Central memory CD8-positive, alpha-beta T cell (primary cell): ENCODE data around the gene FAM53B.

Experiments used
- ATAC-seq: fragments of 150-1000 bp; cut with Tn5 transposase; replicated peaks from 2 replicates; pipeline ENCODE4 v1.10.0; 2022; ENCODE audit warnings: mild to moderate bottlenecking, moderate FRiP score, moderate number of reproducible peaks; ENCODE audit not compliant: poor library complexity, severe bottlenecking; ENCODE audit errors: extremely low read depth
- DNase-seq, 2 donors: peaks; one replicate each; pipeline ENCODE4 v3.0.0; 2021; ENCODE audit warnings: low spot score in 2 of 2
- H3K27ac Mint-ChIP-seq: one replicate; pipeline ENCODE4 v1.8.0; 2022; ENCODE audit warnings: low read depth, mild to moderate bottlenecking, moderate library complexity, mixed read lengths
- H3K27me3 Mint-ChIP-seq: one replicate; pipeline ENCODE4 v1.8.0; 2022; ENCODE audit warnings: mixed read lengths
- H3K36me3 Mint-ChIP-seq: one replicate; pipeline ENCODE4 v1.8.0; 2022; ENCODE audit warnings: mild to moderate bottlenecking, moderate library complexity, mixed read lengths; ENCODE audit not compliant: insufficient read depth
- H3K4me1 Mint-ChIP-seq: one replicate; pipeline ENCODE4 v1.8.0; 2022; ENCODE audit warnings: mixed read lengths
- H3K4me3 Mint-ChIP-seq: one replicate; pipeline ENCODE4 v1.8.0; 2022; ENCODE audit warnings: mild to moderate bottlenecking, moderate library complexity, mixed read lengths
- H3K9me3 Mint-ChIP-seq: one replicate; pipeline ENCODE4 v1.8.0; 2022; ENCODE audit warnings: mixed read lengths

The FAM53B gene

DNA sequence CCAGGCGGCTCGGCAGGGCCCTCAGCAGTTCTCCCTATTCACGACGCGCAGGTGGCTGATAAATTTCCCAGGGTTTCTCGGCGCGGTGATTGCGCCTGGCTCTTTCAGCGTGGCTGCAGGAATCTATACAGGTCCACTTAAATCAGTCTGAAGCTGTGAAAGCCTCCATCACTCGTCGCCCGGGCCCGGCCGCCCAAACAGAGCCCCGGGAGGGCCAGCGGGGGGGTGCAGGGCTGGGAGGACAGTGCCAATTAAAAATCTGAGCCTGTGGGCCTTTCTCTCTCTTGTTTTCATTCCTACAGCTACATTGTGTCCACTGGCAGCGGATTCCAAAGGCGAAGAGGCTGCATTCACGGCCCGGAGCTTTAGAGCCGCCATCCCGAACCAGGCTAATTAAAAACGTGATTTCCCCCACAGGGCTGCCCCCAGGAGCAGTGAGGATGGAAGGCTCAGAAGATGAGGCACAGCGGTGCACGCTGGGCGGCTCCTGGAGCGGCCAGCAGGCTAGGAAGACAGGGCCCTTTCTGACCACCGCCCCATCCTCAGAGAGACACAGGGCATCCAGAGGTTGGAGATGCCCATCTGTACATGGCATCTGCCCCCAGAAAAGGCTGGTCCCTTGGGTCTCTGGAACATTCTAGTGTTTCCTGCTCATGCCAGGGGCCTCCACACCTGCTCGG, 100.7 kb downstream of the FAM53B start:
- no peaks in the 10 kb centered on the region for H3K9me3 Mint-ChIP-seq
- H3K27me3 Mint-ChIP-seq = no peaks in the 10 kb centered on the region
- H3K4me3 Mint-ChIP-seq = no peak overlapping the region
- DNase-seq (no peak), ATAC-seq (no peak)
- peaks cover 33% of the 10 kb centered on the region for H3K36me3 Mint-ChIP-seq
- peaks cover 90% of the 10 kb centered on the region for H3K4me1 Mint-ChIP-seq
- H3K27ac Mint-ChIP-seq = peak overlapping the region; percentile 99

DNA sequence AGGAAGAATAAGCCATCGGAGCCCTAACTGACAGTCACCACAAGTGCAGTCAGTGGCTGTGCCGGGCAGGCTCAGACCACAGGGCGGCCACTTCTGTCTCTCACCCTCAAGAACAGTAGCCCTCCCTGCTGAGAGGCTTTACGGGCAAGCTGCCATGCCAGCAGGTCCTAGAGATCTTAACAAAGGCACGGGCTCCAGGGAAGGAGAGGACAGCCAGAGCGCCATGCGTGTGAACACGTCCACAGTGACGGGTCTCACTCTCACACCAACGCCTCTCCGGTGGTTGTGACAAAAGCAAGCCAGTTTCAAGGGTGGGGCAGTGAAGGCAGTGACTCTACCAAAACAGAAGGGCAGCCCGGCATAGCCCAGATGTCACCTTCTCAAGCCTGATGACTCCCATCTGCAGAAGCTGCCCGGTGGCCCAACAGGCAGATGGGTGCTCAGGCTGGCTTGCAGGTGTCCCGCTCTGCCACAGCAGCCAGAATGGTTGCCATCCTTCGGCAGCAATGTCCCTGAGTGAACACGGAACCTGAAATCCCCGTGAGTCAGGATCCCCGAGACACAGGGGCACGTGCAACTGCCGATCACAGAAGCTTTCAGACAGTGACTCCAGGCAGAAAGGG, 102.0 kb downstream of the FAM53B start:
- H3K4me3 Mint-ChIP-seq = peak overlapping the region; percentile 66
- no peak for DNase-seq
- H3K27me3 Mint-ChIP-seq = no peaks in the 10 kb centered on the region
- no peaks in the 10 kb centered on the region for H3K9me3 Mint-ChIP-seq
- peaks cover 27% of the 10 kb centered on the region for H3K36me3 Mint-ChIP-seq
- peaks cover 85% of the 10 kb centered on the region for H3K4me1 Mint-ChIP-seq
- ATAC-seq = peak; percentile 3
- H3K27ac Mint-ChIP-seq = peak overlapping the region; percentile 99

DNA sequence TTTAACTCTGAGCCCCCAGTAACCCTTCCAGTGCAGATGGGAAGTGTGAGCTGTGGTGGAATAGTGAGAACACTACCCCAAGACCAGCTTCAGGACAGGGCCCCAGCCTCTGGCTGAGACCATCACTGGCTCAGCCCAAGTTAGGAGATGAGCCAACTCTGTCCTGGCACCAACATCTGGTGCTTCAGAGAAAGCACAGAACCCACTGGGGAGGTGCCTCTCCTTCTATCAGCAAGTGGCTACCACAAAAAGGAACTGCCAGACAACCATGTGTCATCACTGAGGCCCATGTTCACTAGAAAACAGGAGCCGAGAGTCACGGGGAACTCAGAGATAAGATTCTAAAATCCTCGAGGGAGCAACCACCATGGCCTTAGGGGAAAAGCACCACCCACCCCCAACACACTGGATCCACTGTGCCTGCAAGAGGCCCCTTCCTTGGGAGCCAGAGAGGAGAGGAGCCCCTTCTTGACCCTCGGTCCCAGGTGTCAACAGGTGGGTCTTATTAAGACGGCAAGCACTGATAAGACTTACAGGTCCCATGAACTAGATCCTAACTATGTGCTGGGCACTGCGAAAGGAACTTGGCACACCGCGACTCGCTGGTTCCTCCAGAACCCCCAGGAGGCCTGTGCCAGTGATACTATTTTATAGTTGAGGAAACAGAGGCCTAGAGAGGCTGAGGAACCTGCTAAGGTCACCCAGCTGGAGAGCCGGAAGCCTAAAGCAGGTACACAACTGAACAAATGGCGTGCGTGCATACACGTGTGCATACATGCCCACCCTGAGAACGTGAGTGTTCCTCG, 102.7 kb downstream of the FAM53B start:
- peak overlapping the region; percentile 99 for H3K27ac Mint-ChIP-seq
- no peaks in the 10 kb centered on the region for H3K9me3 Mint-ChIP-seq

DNA sequence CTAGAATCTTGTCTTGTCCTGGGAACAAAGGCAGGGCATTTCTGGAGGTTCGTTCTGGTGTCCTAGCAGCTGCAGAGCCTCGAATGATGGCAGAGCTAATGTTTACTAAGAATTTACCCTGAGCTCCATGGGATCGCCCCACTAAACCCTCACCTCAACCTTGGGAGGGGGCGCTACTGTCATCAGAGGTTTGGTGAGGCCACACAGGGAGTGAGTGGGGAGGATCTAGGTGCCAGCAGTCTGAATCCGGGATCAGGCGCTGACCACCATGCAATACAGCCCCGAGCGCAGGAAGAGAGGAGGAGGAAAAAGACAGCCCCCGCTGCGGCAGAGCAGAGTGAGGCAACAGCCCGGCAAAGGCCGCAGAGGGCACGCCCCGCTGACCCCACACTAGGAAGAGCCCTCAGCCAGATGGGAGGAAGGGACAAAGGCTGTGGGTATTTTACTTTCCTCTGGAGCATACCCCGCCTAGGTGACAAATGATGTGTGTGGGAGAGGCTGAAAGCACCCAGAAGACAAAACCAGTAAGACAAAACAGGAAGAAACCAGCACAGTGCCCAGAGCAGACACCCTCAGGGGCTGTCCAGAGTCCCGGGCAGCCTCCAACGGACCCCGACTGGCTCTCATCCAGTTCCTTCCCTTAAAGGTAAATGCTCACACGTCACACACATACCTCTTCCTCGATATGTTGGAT, 103.5 kb downstream of the FAM53B start:
- H3K9me3 Mint-ChIP-seq = no peaks in the 10 kb centered on the region
- peaks cover 31% of the 10 kb centered on the region for H3K36me3 Mint-ChIP-seq
- peak overlapping the region; percentile 99 for H3K27ac Mint-ChIP-seq
- H3K4me3 Mint-ChIP-seq = peak overlapping the region; percentile 66
- H3K4me1 Mint-ChIP-seq = peaks cover 85% of the 10 kb centered on the region
- H3K27me3 Mint-ChIP-seq = no peaks in the 10 kb centered on the region
- ATAC-seq = peak; percentile 43
- DNase-seq = no peak

More for the DNA sequence above, 102.7 kb downstream of the FAM53B start:
- Mint-ChIP-seq H3K4me3 (peak overlapping the region; percentile 66), H3K4me1 (peaks cover 85% of the 10 kb centered on the region), H3K27me3 (no peaks in the 10 kb centered on the region), H3K36me3 (peaks cover 31% of the 10 kb centered on the region)
- ATAC-seq = peak; percentile 87
- peak; percentile 39 to 65 for DNase-seq

DNA sequence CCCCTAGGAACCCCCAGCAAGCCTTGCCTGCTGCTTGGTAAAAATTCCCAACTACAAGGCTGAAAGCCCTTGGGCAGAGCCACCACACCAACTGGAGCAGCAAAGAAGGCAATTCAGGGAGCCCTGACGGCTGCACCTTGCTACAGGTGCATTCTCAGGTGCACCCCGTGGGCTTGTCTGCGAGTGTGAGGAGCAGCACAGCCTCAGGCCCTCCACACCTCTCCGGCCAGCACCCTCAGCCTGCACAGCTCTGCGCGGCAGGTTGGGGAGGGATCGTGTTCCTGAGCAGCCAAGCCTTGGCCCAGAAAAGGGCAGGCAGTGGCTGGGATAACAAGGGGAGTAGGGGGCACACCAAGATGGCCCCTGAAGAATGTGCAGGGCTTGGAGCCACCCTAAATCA, 104.1 kb downstream of the FAM53B start:
- peak overlapping the region; percentile 99 for H3K27ac Mint-ChIP-seq
- peaks cover 83% of the 10 kb centered on the region for H3K4me1 Mint-ChIP-seq
- no peaks in the 10 kb centered on the region for H3K27me3 Mint-ChIP-seq

DNA sequence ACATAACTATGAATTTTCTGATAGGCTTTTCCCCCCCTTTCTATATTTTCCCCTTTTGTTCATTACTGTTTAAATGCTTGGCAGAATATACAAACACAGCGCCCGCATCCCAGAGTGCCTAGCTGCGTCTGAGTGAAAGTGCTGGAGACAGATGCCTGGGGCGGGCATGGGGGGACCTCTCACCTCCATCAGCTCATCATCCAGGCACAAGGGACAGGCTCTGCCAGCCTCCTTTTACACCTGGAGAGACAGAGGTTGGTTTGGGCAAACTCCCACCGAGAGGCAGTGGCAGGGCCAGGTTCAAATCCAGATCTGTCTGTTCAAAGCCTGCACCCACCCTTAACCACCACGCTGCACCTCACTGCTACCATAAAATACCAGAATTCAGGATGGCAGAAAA, 104.5 kb downstream of the FAM53B start:
- Mint-ChIP-seq H3K4me1 (peaks cover 79% of the 10 kb centered on the region), H3K36me3 (peaks cover 31% of the 10 kb centered on the region)

More for the DNA sequence above, 104.1 kb downstream of the FAM53B start:
- ATAC-seq (no peak), DNase-seq (no peak)
- Mint-ChIP-seq H3K9me3 (no peaks in the 10 kb centered on the region), H3K36me3 (peaks cover 31% of the 10 kb centered on the region), H3K4me3 (peak overlapping the region; percentile 66)

DNA sequence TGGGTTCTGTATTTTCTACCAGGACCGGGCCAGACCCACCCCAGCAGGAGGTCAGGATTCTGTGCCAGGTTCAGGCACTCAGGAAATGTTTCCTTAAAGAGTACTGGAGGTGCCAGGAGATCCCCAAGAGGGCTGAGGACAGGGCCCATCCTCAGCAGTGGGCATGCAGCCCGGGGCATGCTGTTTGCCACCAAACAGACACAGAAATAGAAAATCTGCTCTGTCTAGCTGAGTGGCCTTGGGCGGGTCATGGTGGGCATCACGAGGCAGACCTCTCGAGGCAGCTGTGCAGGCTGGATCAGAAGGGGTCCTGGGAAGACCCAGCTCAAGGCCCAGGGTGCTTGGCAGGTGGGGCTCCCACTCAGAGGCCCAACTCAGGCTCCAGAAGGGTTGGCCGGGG, 105.0 kb downstream of the FAM53B start:
- Mint-ChIP-seq H3K27ac (peak overlapping the region; percentile 89), H3K9me3 (no peaks in the 10 kb centered on the region), H3K27me3 (no peaks in the 10 kb centered on the region), H3K4me3 (no peak overlapping the region), H3K4me1 (peaks cover 75% of the 10 kb centered on the region), H3K36me3 (peaks cover 31% of the 10 kb centered on the region)
- DNase-seq = no peak
- ATAC-seq = no peak

More for the DNA sequence above, 104.5 kb downstream of the FAM53B start:
- DNase-seq = no peak
- Mint-ChIP-seq H3K9me3 (no peaks in the 10 kb centered on the region), H3K27me3 (no peaks in the 10 kb centered on the region), H3K27ac (peak overlapping the region; percentile 46), H3K4me3 (peak overlapping the region; percentile 34)
- no peak for ATAC-seq

DNA sequence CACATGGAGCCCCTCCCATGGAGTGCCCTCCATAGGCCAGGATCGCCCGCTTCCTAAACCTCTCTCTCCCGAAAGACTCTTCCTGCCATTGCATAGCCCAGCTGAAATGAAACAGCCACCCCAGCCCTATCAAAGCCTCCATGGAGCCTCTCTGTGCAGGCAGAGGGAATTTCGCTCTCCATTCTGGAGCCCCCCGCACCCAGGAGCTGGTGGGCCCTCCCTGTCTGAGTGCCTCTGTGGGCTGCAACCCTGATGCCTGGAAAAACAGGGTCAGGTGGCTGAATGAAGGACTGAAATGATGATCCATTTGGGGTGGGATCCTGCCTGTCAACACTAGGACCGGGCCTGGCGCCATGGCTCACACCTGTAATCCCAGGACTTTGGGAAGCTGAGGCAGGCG, 106.4 kb downstream of the FAM53B start:
- DNase-seq (no peak), ATAC-seq (no peak)
- Mint-ChIP-seq H3K9me3 (no peaks in the 10 kb centered on the region), H3K4me1 (peaks cover 70% of the 10 kb centered on the region), H3K4me3 (peak overlapping the region; percentile 66), H3K36me3 (peaks cover 30% of the 10 kb centered on the region), H3K27me3 (no peaks in the 10 kb centered on the region), H3K27ac (peak overlapping the region; percentile 89)

DNA sequence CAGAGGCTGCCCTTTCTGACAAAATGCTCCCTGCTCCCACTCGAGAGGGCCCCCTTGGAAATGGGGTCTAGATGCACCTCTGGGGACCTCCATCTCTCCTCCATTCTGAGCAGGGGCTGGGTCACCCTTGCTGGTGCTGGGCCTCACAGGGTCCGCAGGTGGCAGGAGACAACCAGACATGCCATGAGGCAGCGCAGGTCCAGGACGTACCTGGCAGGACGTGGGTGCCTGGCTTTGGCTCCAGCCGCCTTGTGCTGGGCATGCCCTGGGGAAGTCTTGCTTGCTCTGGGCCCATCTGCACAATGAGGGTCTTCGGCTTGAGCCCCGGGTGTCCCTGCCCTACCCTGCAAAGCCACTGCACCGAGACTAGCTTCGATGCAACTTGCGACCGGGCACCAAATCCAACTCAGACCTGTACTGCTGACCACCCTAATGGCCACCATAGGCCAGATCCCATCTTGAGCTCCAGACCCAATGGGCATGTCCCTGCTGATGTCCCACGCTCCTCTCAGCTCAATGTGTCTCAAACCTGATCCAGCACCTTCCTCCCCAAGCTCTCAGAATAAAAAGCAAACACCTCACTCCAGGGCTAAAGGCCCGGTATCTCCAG, 107.0 kb downstream of the FAM53B start:
- Mint-ChIP-seq H3K27me3 (no peaks in the 10 kb centered on the region), H3K4me1 (peaks cover 65% of the 10 kb centered on the region), H3K27ac (peak overlapping the region; percentile 89), H3K9me3 (no peaks in the 10 kb centered on the region), H3K4me3 (peak overlapping the region; percentile 66), H3K36me3 (peaks cover 27% of the 10 kb centered on the region)
- ATAC-seq = no peak
- DNase-seq = no peak

DNA sequence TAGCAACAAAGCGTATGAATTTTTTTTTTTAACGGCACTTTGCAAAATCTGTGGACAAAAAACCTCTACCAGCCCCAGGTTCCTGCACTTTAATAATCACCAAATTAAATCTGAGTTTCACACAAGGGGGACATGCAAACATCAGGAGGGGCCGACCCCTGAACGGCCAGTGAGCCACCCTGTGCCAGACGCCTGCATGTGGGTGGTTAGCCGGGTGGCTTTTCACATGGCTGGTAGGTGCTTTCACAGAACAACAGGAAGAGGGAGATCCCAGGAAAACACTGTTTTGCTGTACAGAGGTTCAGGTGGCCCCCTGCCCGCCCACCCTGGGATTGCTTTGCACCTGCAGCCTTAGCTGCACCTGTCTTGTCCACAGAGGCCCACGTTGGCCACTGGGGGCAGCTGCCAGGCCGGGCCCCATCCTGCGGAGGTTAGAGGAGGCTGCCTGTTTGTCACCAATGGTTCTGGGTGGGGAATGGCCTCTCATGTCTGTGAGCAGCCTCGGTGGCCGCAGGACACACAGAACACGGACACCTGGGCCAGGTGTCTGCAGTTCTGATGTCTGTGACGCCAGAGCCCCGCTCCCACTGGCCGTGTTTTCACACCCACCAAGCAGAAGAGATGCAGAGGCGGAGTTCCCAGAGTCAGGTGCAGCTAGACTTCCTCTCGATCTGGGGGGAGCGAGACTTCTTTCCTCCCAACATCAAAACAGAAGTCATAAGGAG, 107.7 kb downstream of the FAM53B start:
- peaks cover 27% of the 10 kb centered on the region for H3K36me3 Mint-ChIP-seq
- H3K27ac Mint-ChIP-seq = peak overlapping the region; percentile 89
- ATAC-seq (peak; percentile 37), DNase-seq (peak; percentile 33 to 39)
- H3K4me3 Mint-ChIP-seq = peak overlapping the region; percentile 66
- no peaks in the 10 kb centered on the region for H3K27me3 Mint-ChIP-seq
- H3K4me1 Mint-ChIP-seq = peaks cover 64% of the 10 kb centered on the region
- H3K9me3 Mint-ChIP-seq = no peaks in the 10 kb centered on the region

DNA sequence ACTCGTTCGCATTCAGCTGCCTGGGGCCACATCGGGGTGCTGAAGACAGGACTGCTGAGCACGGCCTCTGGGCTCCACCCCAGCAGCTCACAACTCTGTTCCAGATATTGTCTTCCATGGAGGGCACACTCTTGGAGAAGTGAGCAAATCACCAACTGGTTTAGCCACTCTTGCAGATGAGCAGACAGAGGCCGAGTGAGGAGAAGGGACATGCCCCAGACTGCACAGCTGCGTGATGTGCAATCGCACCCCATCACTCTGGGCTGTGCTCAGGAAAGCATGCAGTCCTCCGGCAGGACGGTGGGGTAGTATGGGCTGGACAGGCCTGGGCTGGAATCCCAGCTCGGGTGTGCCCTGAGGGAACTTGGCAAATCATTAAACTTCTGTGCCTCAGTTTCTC, 111.6 kb downstream of the FAM53B start:
- peaks cover 69% of the 10 kb centered on the region for H3K4me1 Mint-ChIP-seq
- H3K9me3 Mint-ChIP-seq = no peaks in the 10 kb centered on the region
- ATAC-seq (no peak), DNase-seq (no peak)
- no peak overlapping the region for H3K4me3 Mint-ChIP-seq
- H3K27ac Mint-ChIP-seq = no peak overlapping the region
- peaks cover 15% of the 10 kb centered on the region for H3K36me3 Mint-ChIP-seq
- no peaks in the 10 kb centered on the region for H3K27me3 Mint-ChIP-seq
